MM.1S (cell line): Measurements from ENCODE around the gene PSD.

Experiments used
- DNase-seq: peaks from one replicate; pipeline ENCODE4 v3.0.0-alpha.2; 2015
- H2AFZ ChIP-seq: fragments of 300-600 bp; sonication (generic); 2 replicates; pipeline ENCODE4 v1.6.0; 2016; ENCODE audit warnings: antibody characterized with exemption, low read length
- H3F3A ChIP-seq: fragments of 300-600 bp; sonication (generic); 2 replicates; pipeline ENCODE4 v1.6.1; 2016; ENCODE audit warnings: mild to moderate bottlenecking, antibody characterized with exemption, low read length, moderate library complexity, mixed read lengths; ENCODE audit not compliant: insufficient read depth
- H3K27ac ChIP-seq: fragments of 300-600 bp; sonication (generic); 2 replicates; pipeline ENCODE4 v1.5.1; 2016; ENCODE audit warnings: mild to moderate bottlenecking, low read length
- H3K27me3 ChIP-seq: fragments of 300-600 bp; sonication (generic); replicated peaks from 2 replicates; pipeline ENCODE4 v1.6.0; 2016; ENCODE audit warnings: low read length; ENCODE audit not compliant: insufficient read depth
- H3K36me3 ChIP-seq: fragments of 300-600 bp; sonication (generic); replicated peaks from 2 replicates; pipeline ENCODE4 v1.6.1; 2016; ENCODE audit warnings: mild to moderate bottlenecking, low read length, mixed read lengths; ENCODE audit not compliant: insufficient read depth
- H3K4me1 ChIP-seq: fragments of 300-600 bp; sonication (generic); 2 replicates; pipeline ENCODE4 v1.6.1; 2016; ENCODE audit warnings: low read length, mixed read lengths
- H3K4me2 ChIP-seq: fragments of 300-600 bp; sonication (generic); 2 replicates; pipeline ENCODE4 v1.6.0; 2016; ENCODE audit warnings: low read depth, low read length
- H3K4me3 ChIP-seq: fragments of 300-600 bp; sonication (generic); 2 replicates; pipeline ENCODE4 v1.5.1; 2016; ENCODE audit warnings: low read length, mixed read lengths
- H3K79me2 ChIP-seq: fragments of 300-600 bp; sonication (generic); 2 replicates; pipeline ENCODE4 v1.6.1; 2016; ENCODE audit warnings: mixed run types, low read length, mixed read lengths
- H3K9ac ChIP-seq: fragments of 300-600 bp; sonication (generic); 2 replicates; pipeline ENCODE4 v1.6.1; 2016; ENCODE audit warnings: low read length, mixed read lengths
- H3K9me2 ChIP-seq: fragments of 300-600 bp; sonication (generic); replicated peaks from 2 replicates; pipeline ENCODE4 v1.6.1; 2016; ENCODE audit warnings: mild to moderate bottlenecking, low read length, mixed read lengths; ENCODE audit not compliant: insufficient read depth
- H3K9me3 ChIP-seq: fragments of 300-600 bp; sonication (generic); replicated peaks from 2 replicates; pipeline ENCODE4 v1.6.1; 2016; ENCODE audit warnings: mild to moderate bottlenecking, low read length, mixed read lengths; ENCODE audit not compliant: insufficient read depth
- H4K20me1 ChIP-seq: fragments of 300-600 bp; sonication (generic); 2 replicates; pipeline ENCODE4 v1.6.1; 2016; ENCODE audit warnings: mild to moderate bottlenecking, low read length, moderate library complexity, mixed read lengths; ENCODE audit not compliant: insufficient read depth
- EZH2 ChIP-seq: fragments of 300-600 bp; sonication (generic); optimal IDR thresholded peaks from 2 replicates; pipeline ENCODE3; 2017; ENCODE audit warnings: low read depth, mild to moderate bottlenecking, antibody characterized with exemption, low read length, mixed read lengths
- EZH2phosphoT487 ChIP-seq: fragments of 300-600 bp; sonication (generic); IDR thresholded peaks from 2 replicates; pipeline ENCODE4 v1.6.1; 2018; ENCODE audit warnings: antibody characterized with exemption, low read length
- TF ChIP-seq, protein P1 (sequence below): fragments of 300-600 bp; sonication (generic); IDR thresholded peaks from 2 replicates; pipeline ENCODE4 v1.5.1; 2016; ENCODE audit warnings: antibody characterized with exemption, low read length, mixed read lengths

Gene PSD

GRCh38 chr10:102412293-102412692 lies 6.3 kb downstream of the PSD start:
- H3K9ac ChIP-seq = no peak overlapping the region
- no peak for DNase-seq
- no peak overlapping the region for H3K4me3 ChIP-seq
- peaks cover 97% of the 10 kb centered on the region for H3K27me3 ChIP-seq
- no peaks in the 10 kb centered on the region for H3F3A ChIP-seq
- no peaks in the 10 kb centered on the region for H4K20me1 ChIP-seq
- no peak overlapping the region for H3K4me2 ChIP-seq
- no peaks in the 10 kb centered on the region for H3K9me3 ChIP-seq
- H3K9me2 ChIP-seq = no peaks in the 10 kb centered on the region
- TF ChIP-seq EZH2phosphoT487 (no peak), EZH2 (no peak)
- TF ChIP-seq, protein P1, sequence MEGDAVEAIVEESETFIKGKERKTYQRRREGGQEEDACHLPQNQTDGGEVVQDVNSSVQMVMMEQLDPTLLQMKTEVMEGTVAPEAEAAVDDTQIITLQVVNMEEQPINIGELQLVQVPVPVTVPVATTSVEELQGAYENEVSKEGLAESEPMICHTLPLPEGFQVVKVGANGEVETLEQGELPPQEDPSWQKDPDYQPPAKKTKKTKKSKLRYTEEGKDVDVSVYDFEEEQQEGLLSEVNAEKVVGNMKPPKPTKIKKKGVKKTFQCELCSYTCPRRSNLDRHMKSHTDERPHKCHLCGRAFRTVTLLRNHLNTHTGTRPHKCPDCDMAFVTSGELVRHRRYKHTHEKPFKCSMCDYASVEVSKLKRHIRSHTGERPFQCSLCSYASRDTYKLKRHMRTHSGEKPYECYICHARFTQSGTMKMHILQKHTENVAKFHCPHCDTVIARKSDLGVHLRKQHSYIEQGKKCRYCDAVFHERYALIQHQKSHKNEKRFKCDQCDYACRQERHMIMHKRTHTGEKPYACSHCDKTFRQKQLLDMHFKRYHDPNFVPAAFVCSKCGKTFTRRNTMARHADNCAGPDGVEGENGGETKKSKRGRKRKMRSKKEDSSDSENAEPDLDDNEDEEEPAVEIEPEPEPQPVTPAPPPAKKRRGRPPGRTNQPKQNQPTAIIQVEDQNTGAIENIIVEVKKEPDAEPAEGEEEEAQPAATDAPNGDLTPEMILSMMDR = no peak
- no peak overlapping the region for H2AFZ ChIP-seq
- H3K79me2 ChIP-seq = no peaks in the 10 kb centered on the region
- H3K36me3 ChIP-seq = no peaks in the 10 kb centered on the region
- H3K4me1 ChIP-seq = no peaks in the 10 kb centered on the region
- H3K27ac ChIP-seq = no peak overlapping the region

- Histone ChIP-seq H3K36me3 (no peaks in the 10 kb centered on the region), H4K20me1 (no peaks in the 10 kb centered on the region), H3K4me2 (no peak overlapping the region), H3K27me3 (peaks cover 94% of the 10 kb centered on the region), H3K79me2 (no peaks in the 10 kb centered on the region), H3K27ac (no peak overlapping the region), H3K9me2 (no peaks in the 10 kb centered on the region), H3K4me1 (no peaks in the 10 kb centered on the region), H3K9ac (no peak overlapping the region), H3K9me3 (no peaks in the 10 kb centered on the region), H3F3A (no peaks in the 10 kb centered on the region), H3K4me3 (no peak overlapping the region), H2AFZ (no peak overlapping the region)
- TF ChIP-seq, protein P1 = no peak
- TF ChIP-seq EZH2 (no peak), EZH2phosphoT487 (no peak)
- DNase-seq = no peak
Observed at GRCh38 chr10:102411341-102412255, 7.0 kb downstream of the PSD start.

DNA sequence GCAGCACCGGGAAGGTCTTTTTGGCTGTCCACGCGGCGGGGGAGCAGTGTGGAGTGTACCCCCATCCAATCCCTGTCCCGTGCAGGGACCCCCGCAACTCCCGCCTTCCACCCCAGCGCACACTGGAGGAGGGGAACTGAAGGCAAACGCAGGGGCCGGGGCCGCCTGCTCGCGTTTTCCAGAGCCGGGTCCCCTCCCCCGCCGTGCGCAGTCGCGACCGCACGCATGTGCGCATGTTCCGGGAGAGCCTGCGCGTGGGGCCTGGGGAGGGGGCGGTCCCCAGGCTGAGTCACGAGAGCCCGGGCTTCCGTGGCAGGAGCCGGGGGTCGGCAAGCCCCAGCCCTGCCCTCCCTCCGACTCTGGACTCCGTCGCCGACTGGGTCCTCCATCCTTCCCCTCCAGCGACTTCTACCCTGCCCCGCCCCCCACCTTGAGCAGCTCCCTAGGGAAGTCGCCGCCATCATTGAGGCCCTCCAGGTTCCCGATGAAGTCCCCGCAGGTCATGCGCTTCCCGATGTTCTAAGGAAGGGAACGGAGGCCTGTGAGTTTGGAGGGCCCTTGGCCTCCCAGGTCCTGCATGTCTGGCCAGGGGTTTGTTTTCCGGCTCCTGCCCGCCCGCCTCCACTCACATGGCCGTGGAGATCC lies 8.0 kb downstream of the PSD start:
- Histone ChIP-seq H3F3A (no peaks in the 10 kb centered on the region), H3K9me2 (no peaks in the 10 kb centered on the region), H2AFZ (no peak overlapping the region), H3K79me2 (no peaks in the 10 kb centered on the region), H3K9me3 (no peaks in the 10 kb centered on the region), H3K27me3 (peaks cover 83% of the 10 kb centered on the region), H3K4me2 (no peak overlapping the region), H3K36me3 (no peaks in the 10 kb centered on the region), H3K4me1 (no peaks in the 10 kb centered on the region), H4K20me1 (no peaks in the 10 kb centered on the region), H3K27ac (no peak overlapping the region), H3K4me3 (no peak overlapping the region), H3K9ac (no peak overlapping the region)
- TF ChIP-seq EZH2 (no peak), EZH2phosphoT487 (no peak)
- TF ChIP-seq, protein P1 = no peak
- no peak for DNase-seq
